ENCODE data around the gene SNX25.

DNA sequence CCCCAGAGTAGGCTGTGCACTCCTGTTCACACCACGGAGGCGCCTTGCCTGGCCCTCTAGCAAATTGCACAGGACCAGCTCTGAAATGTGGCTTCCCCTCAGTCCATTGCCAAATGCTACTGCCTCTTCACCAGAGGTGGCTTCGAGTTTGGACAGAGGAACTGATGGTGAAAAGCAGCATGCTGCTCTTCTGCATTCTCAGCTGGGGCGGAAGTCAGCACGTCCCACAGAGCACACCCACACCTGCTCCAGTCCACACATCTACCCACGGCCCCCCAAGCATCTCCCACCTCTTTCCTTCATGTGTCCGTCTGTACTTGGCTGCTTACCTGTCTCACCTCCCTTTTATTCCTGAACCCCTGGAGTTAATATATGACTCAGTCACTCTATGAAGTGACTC, 142.8 kb downstream of the SNX25 start:
- TF ChIP-seq, protein P1, sequence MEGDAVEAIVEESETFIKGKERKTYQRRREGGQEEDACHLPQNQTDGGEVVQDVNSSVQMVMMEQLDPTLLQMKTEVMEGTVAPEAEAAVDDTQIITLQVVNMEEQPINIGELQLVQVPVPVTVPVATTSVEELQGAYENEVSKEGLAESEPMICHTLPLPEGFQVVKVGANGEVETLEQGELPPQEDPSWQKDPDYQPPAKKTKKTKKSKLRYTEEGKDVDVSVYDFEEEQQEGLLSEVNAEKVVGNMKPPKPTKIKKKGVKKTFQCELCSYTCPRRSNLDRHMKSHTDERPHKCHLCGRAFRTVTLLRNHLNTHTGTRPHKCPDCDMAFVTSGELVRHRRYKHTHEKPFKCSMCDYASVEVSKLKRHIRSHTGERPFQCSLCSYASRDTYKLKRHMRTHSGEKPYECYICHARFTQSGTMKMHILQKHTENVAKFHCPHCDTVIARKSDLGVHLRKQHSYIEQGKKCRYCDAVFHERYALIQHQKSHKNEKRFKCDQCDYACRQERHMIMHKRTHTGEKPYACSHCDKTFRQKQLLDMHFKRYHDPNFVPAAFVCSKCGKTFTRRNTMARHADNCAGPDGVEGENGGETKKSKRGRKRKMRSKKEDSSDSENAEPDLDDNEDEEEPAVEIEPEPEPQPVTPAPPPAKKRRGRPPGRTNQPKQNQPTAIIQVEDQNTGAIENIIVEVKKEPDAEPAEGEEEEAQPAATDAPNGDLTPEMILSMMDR (IDR thresholded peaks at IDR 0.05) = no peak
- TF ChIP-seq POLR2A (IDR thresholded peaks at IDR 0.05) (no peak), POLR2AphosphoS5 (IDR thresholded peaks at IDR 0.05) (no peak)
